Activated B cell treated with CpG ODN at 0.5 μM for 24 hours (primary cell): Measurements from ENCODE around the gene ZSCAN21. TPM values are rescaled to one million over a fixed set of nuclear protein-coding genes. Genes with fewer than 3 reads are reported as not detected.

ENCODE experiments used
- ATAC-seq: fragments of 200-7000 bp; cut with Tn5 transposase; one replicate; pipeline ENCODE4 v1.10.0; 2021; ENCODE audit warnings: low read depth, mild to moderate bottlenecking, moderate library complexity
- CTCF ChIA-PET: fragments of 350-600 bp; sonication (Branson Sonifier 250); formaldehyde crosslinking; loops from one replicate; lab custom pipeline; 2021; ENCODE audit warnings: antibody characterized with exemption; lab: Charles Lee
- POLR2A ChIA-PET: fragments of 350-600 bp; sonication (Branson Sonifier 250); formaldehyde crosslinking; loops from one replicate; lab custom pipeline; 2021; ENCODE audit warnings: antibody characterized with exemption; lab: Charles Lee
- DNase-seq: peaks from one replicate; pipeline ENCODE4 v3.0.0; 2022
- H3K27ac Mint-ChIP-seq: one replicate; pipeline ENCODE4 v1.8.0; 2020; ENCODE audit warnings: mixed read lengths
- H3K27me3 Mint-ChIP-seq: one replicate; pipeline ENCODE4 v1.8.0; 2021; ENCODE audit warnings: mixed read lengths
- H3K36me3 Mint-ChIP-seq: one replicate; pipeline ENCODE4 v1.8.0; 2021; ENCODE audit warnings: low read depth, mixed read lengths
- H3K4me1 Mint-ChIP-seq: one replicate; pipeline ENCODE4 v1.8.0; 2021; ENCODE audit warnings: mixed read lengths
- H3K4me3 Mint-ChIP-seq: one replicate; pipeline ENCODE4 v1.8.0; 2020; ENCODE audit warnings: mild to moderate bottlenecking, mixed read lengths
- H3K9me3 Mint-ChIP-seq: one replicate; pipeline ENCODE4 v1.8.0; 2020; ENCODE audit warnings: mixed read lengths
- intact Hi-C: fragments of 100-400 bp; cut with micrococcal nuclease; formaldehyde crosslinking; loops from one replicate; pipeline ENCODE4 v1.15.1; 2024
- total RNA-seq: library from RNA; stranded (reverse); gene quantifications from 2 replicates; pipeline ENCODE4 v1.2.3, GENCODE V29; 2022
- TF ChIP-seq, protein P1 (sequence below): fragments of 200-600 bp; IDR thresholded peaks from one replicate; pipeline ENCODE4 v1.8.0; 2022; ENCODE audit warnings: antibody characterized with exemption, mild to moderate bottlenecking

The ZSCAN21 gene
- total RNA-seq, 1 donor from 2014 or later = 11.3 TPM

DNA sequence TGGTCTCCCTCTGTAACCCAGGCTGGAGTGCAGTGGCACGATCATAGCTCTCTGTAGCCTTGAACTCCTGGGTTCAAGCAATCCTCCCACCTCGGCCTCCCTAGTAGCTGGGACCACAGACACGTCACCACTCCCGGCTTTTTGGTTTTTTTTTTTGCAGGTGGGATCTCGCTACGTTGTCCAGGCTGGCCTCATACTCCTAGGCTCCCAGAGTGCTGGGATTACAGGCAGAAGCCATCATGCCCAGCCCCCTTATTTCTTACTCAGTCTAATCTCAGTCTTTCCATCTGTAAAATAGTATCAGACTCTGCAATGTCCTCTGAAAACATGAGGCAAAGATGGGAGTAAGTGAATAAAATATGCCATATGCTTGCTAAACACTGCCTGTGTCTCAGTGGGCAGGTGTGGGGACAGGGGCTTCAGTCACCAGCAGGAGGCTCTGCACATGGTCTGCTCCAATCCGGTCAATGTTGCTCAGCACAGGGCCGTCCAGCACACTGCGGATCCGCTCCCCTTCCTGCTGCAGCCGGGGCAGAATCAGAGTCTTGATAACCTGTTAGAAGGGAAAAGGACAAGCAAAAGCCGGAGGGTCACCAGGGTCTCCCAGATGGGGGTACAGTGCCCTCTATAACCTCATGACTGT is 60.1 kb downstream of the ZSCAN21 start:
- Mint-ChIP-seq H3K36me3 (peaks cover 85% of the 10 kb centered on the region), H3K27ac (no peak overlapping the region), H3K4me3 (no peak overlapping the region), H3K27me3 (no peaks in the 10 kb centered on the region), H3K9me3 (no peaks in the 10 kb centered on the region), H3K4me1 (no peaks in the 10 kb centered on the region)
- DNase-seq = no peak
- ATAC-seq = no peak
- POLR2A ChIA-PET = no interaction called here
- TF ChIP-seq, protein P1, sequence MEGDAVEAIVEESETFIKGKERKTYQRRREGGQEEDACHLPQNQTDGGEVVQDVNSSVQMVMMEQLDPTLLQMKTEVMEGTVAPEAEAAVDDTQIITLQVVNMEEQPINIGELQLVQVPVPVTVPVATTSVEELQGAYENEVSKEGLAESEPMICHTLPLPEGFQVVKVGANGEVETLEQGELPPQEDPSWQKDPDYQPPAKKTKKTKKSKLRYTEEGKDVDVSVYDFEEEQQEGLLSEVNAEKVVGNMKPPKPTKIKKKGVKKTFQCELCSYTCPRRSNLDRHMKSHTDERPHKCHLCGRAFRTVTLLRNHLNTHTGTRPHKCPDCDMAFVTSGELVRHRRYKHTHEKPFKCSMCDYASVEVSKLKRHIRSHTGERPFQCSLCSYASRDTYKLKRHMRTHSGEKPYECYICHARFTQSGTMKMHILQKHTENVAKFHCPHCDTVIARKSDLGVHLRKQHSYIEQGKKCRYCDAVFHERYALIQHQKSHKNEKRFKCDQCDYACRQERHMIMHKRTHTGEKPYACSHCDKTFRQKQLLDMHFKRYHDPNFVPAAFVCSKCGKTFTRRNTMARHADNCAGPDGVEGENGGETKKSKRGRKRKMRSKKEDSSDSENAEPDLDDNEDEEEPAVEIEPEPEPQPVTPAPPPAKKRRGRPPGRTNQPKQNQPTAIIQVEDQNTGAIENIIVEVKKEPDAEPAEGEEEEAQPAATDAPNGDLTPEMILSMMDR = no peak
- CTCF ChIA-PET = no interaction called here
- intact Hi-C loops = no loop called here

DNA sequence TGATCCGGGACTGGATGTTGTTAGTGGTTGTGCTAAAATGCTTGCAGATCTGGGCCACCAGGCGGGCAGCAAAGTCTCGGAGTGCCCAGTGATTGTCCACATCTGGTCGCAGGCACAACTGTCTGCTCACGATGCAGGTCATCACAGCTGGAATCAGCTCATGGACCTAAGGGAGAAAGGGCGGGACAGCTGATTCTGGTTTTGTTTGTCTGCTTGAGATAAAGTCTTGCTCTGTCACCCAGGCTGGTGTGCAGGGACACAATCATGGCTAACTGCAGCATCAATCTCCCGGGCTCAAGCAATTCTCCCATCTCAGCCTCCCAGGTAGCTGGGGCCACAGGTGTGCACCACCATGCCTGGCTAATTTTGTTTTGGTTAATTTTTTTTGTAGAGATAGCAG is 61.6 kb downstream of the ZSCAN21 start:
- no peak for ATAC-seq
- ChIA-PET CTCF (no interaction called here), POLR2A (interaction anchor here (3.1 kb wide), 1 partner anchor 10 kb away, joined by 13 read pairs; the partner anchor contains the start of genes AP4M1 and MCM7)
- no peaks in the 10 kb centered on the region for H3K27me3 Mint-ChIP-seq
- TF ChIP-seq, protein P1 = no peak
- H3K27ac Mint-ChIP-seq = no peak overlapping the region
- H3K36me3 Mint-ChIP-seq = peaks cover 71% of the 10 kb centered on the region
- H3K4me1 Mint-ChIP-seq = no peaks in the 10 kb centered on the region
- no peaks in the 10 kb centered on the region for H3K9me3 Mint-ChIP-seq
- intact Hi-C loops = no loop called here
- no peak for DNase-seq
- H3K4me3 Mint-ChIP-seq = no peak overlapping the region

DNA sequence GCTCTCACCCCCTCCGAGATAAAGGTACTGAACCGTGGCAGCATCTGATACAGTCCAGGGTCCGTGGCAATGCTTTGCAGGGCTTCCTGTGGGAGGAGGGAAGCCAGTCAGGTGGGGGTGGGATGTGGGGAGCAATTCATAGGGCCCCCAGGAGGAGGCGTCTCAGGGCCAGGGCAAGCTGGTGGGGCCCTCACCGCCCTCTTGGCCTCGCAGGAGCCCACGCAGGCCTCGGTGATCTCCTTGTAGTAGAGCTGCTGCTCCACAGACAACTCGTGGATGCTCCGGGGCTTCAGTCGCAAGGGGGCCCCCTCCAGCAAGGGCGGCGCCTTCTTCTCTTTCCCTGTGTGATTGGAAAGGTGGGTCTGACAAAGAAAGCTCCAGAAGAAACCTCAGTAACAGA is 62.3 kb downstream of the ZSCAN21 start:
- ATAC-seq (no peak), DNase-seq (no peak)
- intact Hi-C loops = no loop called here
- Mint-ChIP-seq H3K9me3 (no peaks in the 10 kb centered on the region), H3K27me3 (no peaks in the 10 kb centered on the region), H3K4me3 (no peak overlapping the region), H3K36me3 (peaks cover 67% of the 10 kb centered on the region), H3K27ac (no peak overlapping the region), H3K4me1 (peaks cover 3% of the 10 kb centered on the region)
- POLR2A ChIA-PET = interaction anchor here (3.1 kb wide), 1 partner anchor 11 kb away, joined by 13 read pairs; the partner anchor contains the start of genes AP4M1 and MCM7
- CTCF ChIA-PET = no interaction called here
- TF ChIP-seq, protein P1 = no peak

Other genes with a start within 250 kb of the ZSCAN21 start
- gene CYP3A43, start 221.8 kb upstream of the ZSCAN21 start, total RNA-seq = not detected in 2 replicates
- 0.39 and 1.3 TPM in 2 replicates for gene OR2AE1, start 172.7 kb upstream of the ZSCAN21 start, total RNA-seq
- gene TRIM4, start 130.2 kb upstream of the ZSCAN21 start, total RNA-seq = 33.1 and 35.8 TPM in 2 replicates
- gene GJC3, start 120.2 kb upstream of the ZSCAN21 start, total RNA-seq = not detected in 2 replicates
- not detected in 2 replicates for gene AZGP1, start 73.7 kb upstream of the ZSCAN21 start, total RNA-seq
- gene ZKSCAN1, start 34.2 kb upstream of the ZSCAN21 start, total RNA-seq = 59.0 and 70.6 TPM in 2 replicates
- gene ZNF3, start 31.9 kb downstream of the ZSCAN21 start, total RNA-seq = 33.9 and 39.6 TPM in 2 replicates
- gene COPS6, start 39.2 kb downstream of the ZSCAN21 start, total RNA-seq = 88.3 and 108 TPM in 2 replicates
- gene MCM7, start 51.6 kb downstream of the ZSCAN21 start, total RNA-seq = 99.7 and 104 TPM in 2 replicates
- gene AP4M1, start 51.9 kb downstream of the ZSCAN21 start, total RNA-seq = 11.1 and 12.5 TPM in 2 replicates
- gene TAF6, start 69.6 kb downstream of the ZSCAN21 start, total RNA-seq = 42.6 and 54.9 TPM in 2 replicates
- 7.1 and 8.6 TPM in 2 replicates for gene CNPY4, start 69.9 kb downstream of the ZSCAN21 start, total RNA-seq
- 1.9 and 2.2 TPM in 2 replicates for gene MBLAC1, start 77.2 kb downstream of the ZSCAN21 start, total RNA-seq
- 151 and 161 TPM in 2 replicates for gene LAMTOR4, start 99.1 kb downstream of the ZSCAN21 start, total RNA-seq
- gene TRAPPC14, start 108.9 kb downstream of the ZSCAN21 start, total RNA-seq = 55.7 and 65.3 TPM in 2 replicates
- gene GAL3ST4, start 118.8 kb downstream of the ZSCAN21 start, total RNA-seq = 0.10 and 1.2 TPM in 2 replicates
- gene GPC2, start 127.6 kb downstream of the ZSCAN21 start, total RNA-seq = 5.0 and 5.1 TPM in 2 replicates
- gene STAG3, start 128.1 kb downstream of the ZSCAN21 start, total RNA-seq = 41.3 and 42.4 TPM in 2 replicates
- 17.1 and 20.0 TPM in 2 replicates for gene PVRIG, start 170.2 kb downstream of the ZSCAN21 start, total RNA-seq